Measurements from ENCODE around the gene MB. TPM values are rescaled to one million over a fixed set of nuclear protein-coding genes. Genes with fewer than 3 reads are reported as not detected.

The MB gene
- total and polyA plus RNA-seq, 12 donors, result 0.35 to 32.8 (median 2.0) TPM

- Histone ChIP-seq H3K36me3 (replicated peaks in 1 of 2) (no peaks in the 10 kb centered on the region), H3K27ac (peak overlapping the region in 1 of 5 donors; percentile 66), H3K4me1 (replicated peaks in 1 of 2) (peaks cover 0 to 8% of the 10 kb centered on the region in 2 donors), H3K9me3 (replicated peaks in 1 of 3) (no peaks in the 10 kb centered on the region), H3K4me3 (no peak overlapping the region), H3K27me3 (no peaks in the 10 kb centered on the region)
- TF ChIP-seq CTCF (IDR thresholded peaks at IDR 0.05), result no peak
- no peak for TF ChIP-seq POLR2A (IDR thresholded peaks at IDR 0.05)
- 47 to 52% (median 50%) methylated on average over 8 of the region's 8 CpGs for WGBS, 4 donors
- DNase-seq, result peak in 4 of 7 donors; percentile 43 to 64 (median 60)
- intact Hi-C loops (cut with DNase I), result no loop called here
These were observed 5.1 kb downstream of the MB start for GRCh38 chr22:35611891-35612576.

GRCh38 chr22:35611200-35611890 lies 5.8 kb downstream of the MB start:
- H3K4me3 ChIP-seq, result no peak overlapping the region
- WGBS, 4 donors, result 83 to 96% (median 85%) methylated on average over 6 of the region's 6 CpGs
- intact Hi-C loops (cut with DNase I), result no loop called here
- H3K36me3 ChIP-seq (replicated peaks in 1 of 2), result no peaks in the 10 kb centered on the region
- DNase-seq, result no peak
- H3K27ac ChIP-seq, result peak overlapping the region in 1 of 5 donors; percentile 66
- H3K27me3 ChIP-seq, result no peaks in the 10 kb centered on the region
- no peaks in the 10 kb centered on the region for H3K9me3 ChIP-seq (replicated peaks in 1 of 3)
- H3K4me1 ChIP-seq (replicated peaks in 1 of 2), result peaks cover 0 to 8% of the 10 kb centered on the region in 2 donors
- TF ChIP-seq CTCF (IDR thresholded peaks at IDR 0.05) (no peak), POLR2A (IDR thresholded peaks at IDR 0.05) (no peak)

GRCh38 chr22:35610741-35611140 lies 6.4 kb downstream of the MB start:
- intact Hi-C loops (cut with DNase I), result no loop called here
- 73 to 86% (median 82%) methylated on average over 9 to 10 of the region's 10 CpGs for WGBS, 4 donors
- H3K4me1 ChIP-seq (replicated peaks in 1 of 2), result peaks cover 0 to 8% of the 10 kb centered on the region in 2 donors
- no peaks in the 10 kb centered on the region for H3K9me3 ChIP-seq (replicated peaks in 1 of 3)
- DNase-seq, result no peak
- H3K27ac ChIP-seq, result no peak overlapping the region
- TF ChIP-seq POLR2A (IDR thresholded peaks at IDR 0.05) (no peak), CTCF (IDR thresholded peaks at IDR 0.05) (no peak)
- H3K36me3 ChIP-seq (replicated peaks in 1 of 2), result no peaks in the 10 kb centered on the region
- no peak overlapping the region for H3K4me3 ChIP-seq
- H3K27me3 ChIP-seq, result no peaks in the 10 kb centered on the region

- Histone ChIP-seq H3K9me3 (replicated peaks in 1 of 3) (no peaks in the 10 kb centered on the region), H3K27ac (no peak overlapping the region), H3K4me1 (replicated peaks in 1 of 2) (peaks cover 0 to 8% of the 10 kb centered on the region in 2 donors), H3K4me3 (no peak overlapping the region), H3K36me3 (replicated peaks in 1 of 2) (no peaks in the 10 kb centered on the region), H3K27me3 (no peaks in the 10 kb centered on the region)
- no peak for TF ChIP-seq POLR2A (IDR thresholded peaks at IDR 0.05)
- WGBS, 4 donors, result 83 to 95% (median 89%) methylated on average over 3 to 4 of the region's 4 CpGs
- no peak for DNase-seq
- intact Hi-C loops (cut with DNase I), result no loop called here
These were observed 7.4 kb downstream of the MB start for GRCh38 chr22:35609761-35610160.
